ENCODE data around the gene PIK3CG.
"Not testable (repeated sequence)": the region's sequence is repeated elsewhere in the genome, so short reads cannot be mapped to it uniquely, and the experiment has no call there.

Gene PIK3CG

DNA sequence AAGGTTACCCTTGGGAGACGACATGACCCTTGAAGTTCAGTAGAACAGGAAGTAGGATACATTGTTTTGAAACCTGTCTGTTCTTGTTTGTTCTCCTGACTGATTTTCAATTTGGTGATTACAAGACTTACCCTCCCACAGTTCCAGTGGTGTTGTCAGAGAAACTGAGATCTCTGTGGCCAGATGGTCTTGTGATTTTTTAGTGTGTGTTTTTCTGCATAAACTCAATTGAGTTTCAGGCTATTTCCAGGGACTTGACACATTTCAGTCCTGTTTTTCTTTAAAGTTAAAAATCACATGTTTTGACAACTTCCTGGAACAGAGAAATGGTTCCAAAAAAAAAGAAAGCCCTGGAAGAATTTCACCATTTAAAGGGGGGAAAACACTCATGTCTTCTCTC lies 22.3 kb downstream of the PIK3CG start:
- no peak for DNase-seq (ENCODE audit: low spot score)

- DNase-seq (ENCODE audit: low spot score), result no peak
Observed at GRCh38 chr7:106888204-106888603, 23.1 kb downstream of the PIK3CG start.

- DNase-seq (ENCODE audit: low spot score), result no peak
Observed at GRCh38 chr7:106890952-106891351, 25.9 kb downstream of the PIK3CG start.

DNA sequence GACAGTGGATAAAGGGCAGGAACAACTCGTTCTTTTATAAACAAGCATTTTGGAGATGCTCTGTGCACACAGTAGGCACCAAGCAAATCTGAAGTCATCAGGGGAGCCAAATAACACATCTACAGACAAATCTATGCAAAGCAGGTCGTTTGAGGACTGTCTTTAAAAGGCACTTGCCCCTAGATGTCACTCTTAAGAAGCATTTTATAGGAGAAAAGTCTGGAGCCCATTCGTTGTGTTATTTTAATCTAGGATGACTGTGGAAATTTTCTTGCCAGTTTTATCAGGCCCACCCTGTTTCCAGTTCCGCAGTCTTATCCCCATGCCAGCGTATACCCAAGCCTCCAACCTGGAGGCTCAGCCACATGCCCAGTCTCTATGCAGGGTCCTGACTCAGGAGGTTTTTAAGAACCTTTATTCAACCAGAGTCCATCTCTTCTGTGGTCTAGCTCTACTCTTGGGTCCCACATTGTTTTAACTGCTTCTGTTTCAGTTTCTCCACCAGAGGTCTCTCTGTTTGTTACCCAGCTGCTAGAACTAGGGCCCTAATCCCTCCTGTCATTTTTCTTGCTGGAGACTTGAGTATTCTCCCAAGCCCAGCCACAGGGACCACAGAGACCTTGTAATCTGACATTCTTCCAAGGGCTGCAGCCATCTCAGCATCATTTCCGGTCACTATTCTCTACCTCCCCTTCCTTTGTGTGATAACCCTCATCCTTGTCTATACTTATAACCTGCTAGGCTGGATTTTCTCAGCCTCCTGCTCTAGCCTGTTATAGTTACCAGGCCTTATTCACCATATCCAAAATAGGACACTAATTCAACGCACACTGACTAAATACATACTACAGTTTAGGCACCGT lies 26.7 kb downstream of the PIK3CG start:
- no peak for DNase-seq (ENCODE audit: low spot score)

DNA sequence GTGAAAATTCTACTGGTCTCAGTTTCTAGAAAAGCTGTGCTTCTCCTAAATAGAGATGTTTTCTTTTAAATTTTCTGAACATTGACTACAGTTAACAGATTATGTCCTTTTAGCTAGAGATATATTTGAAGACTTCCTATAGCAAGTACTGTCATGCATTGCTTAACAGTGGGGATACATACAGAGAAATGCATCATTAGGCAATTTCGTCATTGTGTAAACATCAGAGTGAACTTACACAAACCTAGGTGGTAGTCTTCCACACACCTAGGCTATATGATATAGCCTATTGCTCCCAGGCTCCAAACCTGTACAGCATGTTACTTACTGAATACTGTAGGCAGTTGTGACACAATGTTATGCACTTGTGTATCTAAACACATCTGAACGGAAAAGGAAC lies 28.5 kb downstream of the PIK3CG start:
- no peak for DNase-seq (ENCODE audit: low spot score)

GRCh38 chr7:106895246-106895864 lies 30.3 kb downstream of the PIK3CG start:
- no peak for DNase-seq (ENCODE audit: low spot score)

- DNase-seq (ENCODE audit: low spot score), result no peak
Observed at GRCh38 chr7:106896231-106896630, 31.1 kb downstream of the PIK3CG start.

DNA sequence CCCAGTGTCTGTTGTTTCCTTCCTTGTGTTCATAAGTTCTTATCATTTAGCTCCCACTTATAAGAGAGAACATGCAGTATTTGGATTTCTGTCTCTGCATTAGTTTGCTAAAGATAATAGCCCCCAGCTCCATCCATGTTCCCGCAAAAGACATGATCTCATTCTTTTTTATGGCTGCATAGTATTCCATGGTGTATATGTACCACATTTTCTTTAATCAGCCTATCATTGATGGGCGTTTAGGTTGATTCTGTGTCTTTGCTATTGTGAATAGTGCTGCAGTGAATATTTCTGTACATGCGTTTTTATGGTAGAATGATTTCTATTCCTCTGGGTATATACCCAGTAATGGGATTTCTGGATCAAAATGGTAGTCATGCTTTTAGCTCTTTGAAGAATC lies 32.5 kb downstream of the PIK3CG start:
- not testable (repeated sequence) for DNase-seq (ENCODE audit: low spot score)

GRCh38 chr7:106898967-106899366 lies 33.9 kb downstream of the PIK3CG start:
- DNase-seq (ENCODE audit: low spot score), result not testable (repeated sequence)

DNA sequence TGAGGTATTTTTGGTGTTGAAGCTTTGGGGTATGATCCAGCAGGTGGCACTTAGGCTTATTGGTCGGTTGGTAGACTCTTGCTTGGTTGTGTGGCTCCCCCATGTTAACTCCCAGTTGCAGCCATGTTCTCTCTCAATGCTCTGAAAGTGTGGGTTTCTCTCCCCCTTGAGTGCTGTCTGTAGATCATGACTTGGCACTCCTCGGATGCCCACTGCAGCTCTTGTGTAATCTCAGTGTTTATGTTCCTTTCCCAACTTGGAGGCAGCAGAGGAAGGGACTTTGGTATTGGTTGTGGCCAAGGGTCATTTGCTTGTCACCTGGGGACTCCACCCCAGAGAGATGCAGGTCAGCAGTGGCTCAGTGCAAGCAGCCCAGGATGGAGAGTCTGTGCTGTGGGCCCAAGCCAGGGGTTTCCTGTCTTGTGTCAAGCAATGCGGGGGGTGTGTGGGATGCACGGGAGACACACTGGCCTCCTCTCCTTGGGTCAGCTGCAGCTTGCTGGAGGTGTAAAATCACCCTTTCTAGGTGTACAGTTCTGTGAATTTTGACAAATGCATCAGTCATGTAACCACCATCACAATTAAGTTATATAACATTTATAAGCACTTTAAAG lies 36.9 kb downstream of the PIK3CG start:
- DNase-seq (ENCODE audit: low spot score), result no peak

DNA sequence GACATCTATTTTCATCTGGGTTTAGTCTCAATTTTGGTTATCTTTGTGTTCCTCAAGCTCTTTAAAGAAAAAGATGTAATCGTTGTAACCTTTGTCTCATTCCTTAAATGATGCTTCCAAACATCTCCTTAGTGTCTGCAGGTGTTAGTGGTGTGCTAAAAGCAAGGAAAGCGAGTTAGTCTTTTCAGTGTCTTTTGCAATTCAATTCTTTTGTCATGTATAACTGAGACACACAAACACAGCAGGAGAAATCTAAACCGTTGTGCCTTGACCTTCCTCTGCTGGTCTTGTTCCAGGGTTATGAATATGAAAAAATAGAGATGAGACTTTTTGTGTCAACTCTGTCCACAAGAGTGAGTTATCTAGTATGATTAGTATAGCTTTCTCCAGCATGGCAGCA lies 40.7 kb downstream of the PIK3CG start:
- DNase-seq (ENCODE audit: low spot score), result no peak

GRCh38 chr7:106911959-106912358 lies 46.9 kb downstream of the PIK3CG start:
- no peak for DNase-seq (ENCODE audit: low spot score)

- no peak for DNase-seq (ENCODE audit: low spot score)
Observed at GRCh38 chr7:106914018-106914607, 49.0 kb downstream of the PIK3CG start.

- no peak for DNase-seq (ENCODE audit: low spot score)
Observed at GRCh38 chr7:106915407-106915806, 50.3 kb downstream of the PIK3CG start.

DNA sequence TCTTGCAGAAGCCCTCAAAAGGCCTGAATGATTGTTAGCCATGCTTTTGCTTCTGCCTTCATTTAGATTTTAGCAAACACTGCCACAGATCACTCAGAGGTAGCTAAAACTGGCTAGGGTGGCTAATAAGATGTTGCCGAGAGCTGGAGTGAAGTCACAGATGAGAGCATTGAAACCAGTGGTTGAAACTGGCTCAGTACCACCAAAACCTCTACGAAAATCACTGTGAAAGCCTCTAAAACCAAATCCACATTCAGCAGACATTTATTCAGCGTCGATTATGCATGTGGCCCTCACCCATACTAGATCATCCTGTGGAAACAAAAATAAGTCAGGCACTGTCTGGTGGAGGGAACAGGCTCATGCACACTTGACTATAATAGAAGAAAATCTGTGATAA lies 50.8 kb downstream of the PIK3CG start:
- no peak for DNase-seq (ENCODE audit: low spot score)

- no peak for DNase-seq (ENCODE audit: low spot score)
Observed at GRCh38 chr7:106916679-106917078, 51.6 kb downstream of the PIK3CG start.

DNA sequence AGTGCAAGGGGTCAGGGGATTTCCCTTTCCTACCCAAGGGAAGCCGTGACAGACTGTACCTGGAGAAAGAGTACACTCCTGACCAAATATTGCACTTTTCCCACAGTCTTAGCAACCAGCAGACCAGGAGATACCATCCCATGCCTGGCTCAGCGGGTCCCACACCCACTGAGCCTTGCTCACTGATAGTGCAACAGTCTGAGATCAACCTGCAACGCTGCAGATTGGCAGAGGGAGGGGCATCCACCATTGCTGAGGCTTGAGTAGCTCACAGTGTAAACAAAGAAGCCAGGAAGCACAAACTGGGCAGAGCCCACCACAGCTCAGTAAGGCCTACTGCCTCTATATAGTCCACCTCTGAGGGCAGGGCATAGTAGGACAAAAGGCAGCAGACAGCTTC lies 53.9 kb downstream of the PIK3CG start:
- DNase-seq (ENCODE audit: low spot score), result no peak

DNA sequence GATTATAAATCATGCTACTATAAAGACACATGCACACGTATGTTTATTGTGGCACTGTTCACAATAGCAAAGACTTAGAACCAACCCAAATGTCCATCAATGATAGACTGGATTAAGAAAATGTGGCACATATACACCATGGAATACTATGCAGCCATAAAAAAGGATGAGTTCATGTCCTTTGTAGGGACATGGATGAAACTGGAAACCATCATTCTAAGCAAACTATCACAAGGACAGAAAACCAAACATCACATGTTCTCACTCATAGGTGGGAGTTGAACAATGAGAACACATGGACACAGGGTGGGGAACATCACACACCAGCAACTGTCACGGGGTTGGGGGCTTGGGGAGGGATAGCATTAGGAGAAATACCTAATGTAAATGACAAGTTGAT lies 59.4 kb downstream of the PIK3CG start:
- not testable (repeated sequence) for DNase-seq (ENCODE audit: low spot score)

DNA sequence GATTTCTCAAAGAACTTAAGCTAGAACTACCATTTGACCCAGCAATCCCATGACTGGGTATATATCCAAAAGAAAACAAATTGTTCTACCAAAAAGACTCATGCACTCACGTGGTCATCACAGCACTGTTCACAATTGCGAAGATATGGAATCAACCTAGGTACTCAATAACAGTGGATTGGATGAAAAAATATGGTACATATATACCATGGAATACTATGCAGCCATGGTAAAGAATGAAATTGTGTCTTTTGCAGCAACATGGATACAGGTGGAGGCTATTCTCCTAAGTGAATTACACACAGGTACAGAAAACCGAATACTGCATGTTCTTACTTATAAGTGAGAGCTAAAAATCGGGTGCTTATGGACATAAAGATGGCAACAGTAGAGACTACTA lies 61.8 kb downstream of the PIK3CG start:
- no peak for DNase-seq (ENCODE audit: low spot score)

DNA sequence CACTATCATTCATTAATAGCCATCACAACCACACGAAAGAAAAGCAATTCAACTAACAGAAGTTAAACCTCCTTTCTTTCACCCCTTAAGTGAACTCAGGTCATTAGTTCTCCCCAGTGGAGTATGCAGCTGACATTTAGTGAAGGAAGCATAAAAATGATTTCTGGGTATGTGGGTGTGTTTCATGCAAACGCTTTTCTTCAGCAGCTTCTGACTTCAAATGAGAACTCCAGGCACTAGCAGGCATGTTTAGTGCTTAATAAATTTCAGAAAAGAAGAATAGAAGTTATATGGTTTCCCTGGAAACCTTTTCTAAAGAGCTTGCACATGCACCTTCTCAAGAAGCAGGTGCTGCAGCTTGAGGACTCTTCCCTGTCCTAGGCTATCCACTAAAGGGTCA lies 62.5 kb downstream of the PIK3CG start:
- no peak for DNase-seq (ENCODE audit: low spot score)

- not testable (repeated sequence) for DNase-seq (ENCODE audit: low spot score)
Observed at GRCh38 chr7:106929616-106930015, 64.5 kb downstream of the PIK3CG start.

DNA sequence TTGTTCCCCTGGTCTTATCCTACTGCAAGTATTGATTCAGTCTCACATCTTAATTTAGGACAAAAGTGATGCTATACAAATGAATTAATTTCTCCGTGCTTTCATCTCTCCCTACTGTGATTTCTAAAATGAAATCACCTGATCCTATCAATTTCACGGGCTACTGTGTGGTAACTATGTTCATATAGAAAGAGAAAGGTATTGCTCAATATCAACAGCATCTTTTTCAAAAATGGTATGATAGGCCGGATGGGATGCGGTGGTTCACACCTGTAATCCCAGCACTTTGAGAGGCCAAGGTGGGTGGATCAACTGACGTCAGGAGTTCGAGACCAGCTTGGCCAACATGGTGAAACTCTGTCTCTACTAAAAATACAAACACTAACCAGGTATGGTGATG lies 71.2 kb downstream of the PIK3CG start:
- no peak for DNase-seq (ENCODE audit: low spot score)

- not testable (repeated sequence) for DNase-seq (ENCODE audit: low spot score)
Observed at GRCh38 chr7:106938122-106938521, 73.0 kb downstream of the PIK3CG start.
